ENCODE measurements around the gene FBH1. TPM values are rescaled to one million over a fixed set of nuclear protein-coding genes. Genes with fewer than 3 reads are reported as not detected.
"Not testable (repeated sequence)": the region's sequence is repeated elsewhere in the genome, so short reads cannot be mapped to it uniquely, and the experiment has no call there.

Gene FBH1
- total RNA-seq, 1 donor from 2014 or later, result 145 TPM

DNA sequence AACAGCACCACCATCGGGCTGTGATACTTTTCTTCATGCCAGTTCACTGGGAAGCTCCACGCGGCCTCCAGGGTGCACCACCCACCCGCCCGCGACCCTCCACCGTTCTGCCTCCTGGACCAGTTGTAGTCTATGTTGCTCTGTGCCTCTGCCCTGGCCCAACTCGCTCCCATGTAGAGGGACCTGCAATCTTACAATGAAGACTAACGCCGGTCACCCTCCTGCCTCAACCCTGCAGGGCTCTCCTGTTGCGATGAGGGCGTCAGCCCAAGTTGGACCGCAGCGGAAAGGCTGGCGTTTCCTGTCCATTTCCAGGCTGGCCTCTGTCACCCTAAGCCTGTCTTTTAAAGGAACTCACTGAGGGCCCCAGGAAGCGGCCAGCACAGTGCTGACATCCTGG lies 52.4 kb downstream of the FBH1 start:
- DNase-seq, result peak; percentile 79

DNA sequence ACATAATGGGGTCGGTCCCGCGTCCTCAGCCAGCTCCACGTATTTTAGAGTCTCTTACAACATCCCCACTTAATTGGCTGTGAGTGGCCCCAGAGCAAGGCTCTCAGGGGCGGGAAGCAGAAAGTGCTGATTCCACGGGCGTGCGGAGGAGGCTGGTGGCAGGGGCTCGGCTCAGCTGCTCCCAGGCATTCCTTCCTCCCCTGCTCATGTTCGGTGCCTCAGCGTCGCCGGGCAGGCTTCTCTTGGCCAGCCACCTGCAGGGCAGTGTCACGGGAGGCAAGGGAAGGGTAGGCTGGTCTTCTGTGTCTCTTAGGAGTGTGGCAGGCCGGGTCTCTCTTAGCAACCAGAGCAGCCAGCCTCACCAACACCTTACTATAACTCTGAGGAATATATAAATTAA lies 53.5 kb downstream of the FBH1 start:
- peak; percentile 58 for DNase-seq

DNA sequence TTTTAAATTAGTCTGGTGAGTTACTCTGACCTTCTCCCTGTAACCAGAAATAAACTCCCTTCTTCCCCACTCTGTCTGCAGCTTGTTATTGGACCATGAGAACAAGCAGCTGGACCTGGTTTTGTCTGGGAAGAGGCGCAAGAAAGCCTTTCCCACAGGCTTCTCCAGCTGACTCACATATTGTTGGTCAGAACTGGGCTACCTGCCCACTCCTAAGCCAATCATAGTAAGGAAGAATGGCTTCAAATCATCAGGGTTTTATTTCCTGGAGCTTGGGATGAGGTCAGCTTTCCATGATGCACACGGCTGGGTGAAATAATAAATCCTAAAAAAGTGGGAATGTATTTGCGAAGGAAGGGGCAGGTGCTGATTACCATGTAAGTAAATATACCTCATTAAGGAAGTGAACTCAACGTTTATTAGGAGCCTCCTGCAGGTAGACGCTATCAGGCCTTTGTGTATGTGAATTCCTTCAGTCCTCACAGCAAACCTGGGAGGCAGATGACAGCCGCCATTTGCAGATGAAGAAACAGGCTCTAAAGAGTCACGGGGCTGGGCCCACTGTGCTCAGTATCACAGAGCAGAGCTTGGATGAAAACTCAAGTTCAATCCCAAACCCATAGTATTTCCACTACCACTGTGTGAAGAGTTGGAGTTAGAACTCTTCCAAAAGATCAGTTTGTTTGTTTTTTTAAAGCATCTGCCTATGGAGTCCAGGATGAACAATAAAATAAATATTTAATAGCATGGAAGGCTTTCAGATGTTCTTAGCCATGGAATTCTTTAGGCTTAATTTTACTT lies 54.5 kb downstream of the FBH1 start:
- DNase-seq, result peak; percentile 99

DNA sequence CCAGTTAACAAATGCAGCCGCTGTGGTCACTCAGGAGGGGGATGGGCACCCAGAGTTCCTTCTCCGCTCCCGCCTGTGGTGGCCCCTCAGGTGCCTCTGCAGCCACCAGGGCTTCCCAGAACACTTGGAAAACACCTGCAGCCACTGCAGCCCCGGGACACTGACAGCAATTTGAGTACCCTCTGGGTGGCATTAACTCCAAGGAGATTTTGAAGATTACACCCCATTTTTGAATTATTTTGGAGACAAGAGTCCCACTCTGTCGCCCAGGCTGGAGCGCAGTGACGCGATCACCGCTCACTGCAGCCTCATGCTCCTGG lies 55.1 kb downstream of the FBH1 start:
- peak; percentile 47 for DNase-seq

DNA sequence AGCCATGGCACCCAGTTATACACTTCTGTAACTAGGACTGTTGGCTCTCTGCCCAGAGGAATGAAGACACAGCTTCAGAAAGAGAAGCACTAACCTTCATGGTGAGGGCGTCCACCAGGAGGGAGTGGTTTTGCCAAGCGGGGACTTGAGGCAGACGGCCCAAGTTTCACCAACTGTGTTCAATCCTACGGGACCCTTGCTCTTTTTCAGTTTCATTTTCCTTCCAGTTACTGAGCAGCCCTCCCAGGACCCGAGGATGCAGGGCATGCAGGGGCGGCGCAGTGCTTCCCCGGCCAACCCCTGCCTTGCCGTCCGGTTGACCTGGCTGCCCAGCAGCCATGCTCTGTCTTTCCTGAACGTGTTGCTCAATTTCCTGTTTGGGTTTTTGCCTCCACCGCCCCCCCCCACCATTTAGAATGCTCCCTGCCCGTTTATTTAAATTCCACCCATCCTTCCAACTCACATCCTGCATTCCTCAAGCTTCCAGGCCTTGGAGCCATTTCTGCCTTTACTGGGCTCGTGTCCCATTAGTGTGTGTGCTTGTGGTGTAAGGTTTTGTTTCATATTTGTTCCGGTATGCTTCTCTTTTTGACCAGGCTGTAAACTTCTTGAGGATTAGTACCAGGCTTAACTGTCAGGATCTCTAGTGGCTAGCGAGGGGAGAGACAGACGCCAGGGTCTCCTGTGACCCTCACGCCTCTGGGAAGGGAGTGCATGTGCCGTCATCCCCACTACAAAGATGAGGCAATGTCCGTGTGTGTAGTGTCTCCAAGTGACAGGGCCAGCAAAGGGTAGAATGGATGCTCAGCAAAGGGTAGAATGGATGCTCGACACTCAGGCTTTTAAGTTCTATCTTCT lies 55.7 kb downstream of the FBH1 start:
- DNase-seq, result peak; percentile 95

- not testable (repeated sequence) for DNase-seq
Observed at GRCh38 chr10:5946419-5946775, 56.4 kb downstream of the FBH1 start.

DNA sequence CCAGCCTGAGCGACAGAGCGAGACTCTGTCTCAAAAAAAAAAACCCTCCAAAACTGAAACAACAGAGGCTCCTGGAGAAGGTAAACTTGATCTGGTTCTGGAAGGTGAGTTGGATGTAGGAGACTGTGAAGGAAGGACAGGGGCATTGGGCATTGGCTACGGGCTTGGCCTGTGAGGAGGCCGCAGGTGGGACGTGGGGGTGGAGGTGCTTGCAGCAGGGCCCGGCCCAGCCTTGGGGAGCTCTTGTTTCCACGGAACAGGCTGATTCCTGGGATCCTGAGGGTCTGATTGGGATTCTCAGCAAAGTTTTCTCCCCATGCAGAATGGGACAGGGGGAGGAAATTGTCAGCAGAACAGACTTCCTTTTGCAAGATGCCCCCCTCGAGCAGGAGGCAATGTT lies 56.7 kb downstream of the FBH1 start:
- no peak for DNase-seq

- DNase-seq, result no peak
Observed at GRCh38 chr10:5947471-5948207, 57.6 kb downstream of the FBH1 start.

DNA sequence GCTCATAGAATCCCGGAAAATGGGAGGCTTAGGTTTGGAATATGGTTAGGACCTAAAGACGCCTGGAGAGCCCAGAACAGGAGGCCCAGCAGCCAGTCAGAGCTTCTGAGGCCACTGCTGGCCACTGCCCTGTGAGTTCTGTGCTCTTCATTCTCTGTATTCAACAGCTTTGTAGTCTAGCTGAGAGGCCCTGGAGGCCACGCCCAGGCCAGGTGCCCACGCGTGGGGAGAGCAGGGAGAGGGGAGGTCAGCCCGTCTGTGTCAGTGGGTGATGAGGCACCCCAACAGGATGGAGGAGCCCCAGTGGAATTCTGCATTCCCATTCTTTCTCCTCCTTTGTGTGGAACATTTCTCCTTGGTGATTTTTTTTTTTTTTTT lies 58.2 kb downstream of the FBH1 start:
- no peak for DNase-seq

- peak; percentile 80 for DNase-seq
Observed at GRCh38 chr10:5949009-5949759, 59.1 kb downstream of the FBH1 start.

DNA sequence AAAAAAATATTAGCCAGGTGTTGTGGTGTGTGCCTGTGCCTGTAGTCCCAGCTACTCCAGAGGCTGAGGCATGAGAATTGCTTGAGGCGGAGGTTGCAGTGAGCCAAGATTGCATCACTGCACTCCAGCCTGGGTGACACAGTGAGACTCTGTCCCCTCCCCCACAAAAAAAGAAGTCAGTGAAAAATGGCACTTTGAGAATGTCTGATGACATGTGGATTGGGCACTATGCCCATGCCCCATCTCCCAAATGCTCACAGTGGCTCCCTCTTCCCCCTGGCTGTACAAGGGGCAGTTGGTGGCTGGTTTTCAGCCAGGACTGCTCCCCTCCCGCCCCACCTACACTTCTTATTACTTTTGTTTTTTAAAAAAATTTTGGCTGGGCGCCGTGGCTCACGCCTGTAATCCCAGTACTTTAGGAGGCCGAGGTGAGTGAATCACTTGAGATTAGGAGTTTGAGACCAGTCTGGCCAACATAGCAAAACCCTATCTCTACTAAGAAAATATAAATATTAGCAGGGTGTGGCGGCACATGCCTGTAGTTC lies 61.2 kb downstream of the FBH1 start:
- no peak for DNase-seq

DNA sequence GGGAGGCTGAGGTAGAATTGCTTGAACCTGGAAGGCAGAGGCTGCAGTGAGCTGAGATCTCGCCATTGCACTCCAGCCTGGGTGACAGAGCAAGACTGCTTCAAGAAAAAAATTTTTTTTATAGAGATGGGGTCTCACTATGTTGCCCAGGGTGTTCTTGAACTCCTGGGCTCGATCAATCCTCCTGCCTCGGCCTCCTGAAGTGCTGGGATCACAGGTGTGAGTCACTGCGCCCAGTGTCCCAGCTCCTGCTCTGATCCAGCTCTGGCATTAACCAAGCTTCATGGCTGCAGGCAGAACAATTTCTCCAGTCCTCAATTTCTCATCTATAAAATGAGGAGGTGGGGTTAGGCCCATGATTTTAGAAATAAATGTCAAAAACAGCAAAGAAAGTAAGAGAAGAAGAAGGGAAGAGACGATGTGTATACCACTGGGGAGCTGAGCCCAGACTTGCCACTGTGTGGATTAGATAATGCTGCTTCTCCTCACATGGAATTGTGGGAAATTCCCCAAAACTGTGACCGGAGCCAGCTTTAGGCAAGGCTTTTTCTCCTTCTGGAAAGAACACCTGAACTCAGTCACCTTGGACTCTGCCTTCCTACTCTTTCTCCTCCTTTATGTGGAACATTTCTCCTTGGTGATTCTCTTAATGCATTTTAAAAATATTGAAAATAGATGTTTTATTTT lies 61.8 kb downstream of the FBH1 start:
- DNase-seq, result no peak

DNA sequence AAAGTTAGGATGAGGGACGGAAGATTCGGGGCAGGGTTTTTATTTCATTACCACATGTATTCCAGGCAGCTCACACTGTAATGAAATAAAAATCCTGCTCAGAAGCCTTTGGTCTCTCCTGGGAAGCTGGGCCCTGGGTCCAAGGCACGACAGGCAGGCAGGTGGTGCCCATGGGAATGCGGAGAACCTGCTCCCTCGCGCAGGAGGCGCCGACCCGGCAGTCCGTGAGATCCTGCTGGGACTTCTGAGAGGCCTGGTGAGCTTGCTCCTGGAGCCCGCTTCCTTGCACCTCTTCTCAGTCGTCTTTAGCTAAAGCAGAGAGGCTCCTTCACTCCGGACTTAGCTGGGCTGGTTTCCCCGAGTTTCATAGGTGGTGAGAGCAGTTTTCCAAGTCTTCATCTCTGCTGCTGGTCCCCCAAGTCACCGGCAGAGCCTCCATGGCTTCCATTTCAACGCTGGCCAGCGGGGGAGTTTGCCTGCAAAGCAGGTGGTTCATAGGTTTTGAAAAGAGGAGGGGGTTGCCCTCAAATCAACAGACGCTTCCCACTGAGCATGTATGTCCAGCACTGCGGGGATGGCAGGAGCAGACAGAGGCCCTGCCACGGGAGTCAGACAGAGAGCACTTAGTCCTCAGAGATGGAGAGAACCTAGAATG lies 62.8 kb downstream of the FBH1 start:
- DNase-seq, result no peak

DNA sequence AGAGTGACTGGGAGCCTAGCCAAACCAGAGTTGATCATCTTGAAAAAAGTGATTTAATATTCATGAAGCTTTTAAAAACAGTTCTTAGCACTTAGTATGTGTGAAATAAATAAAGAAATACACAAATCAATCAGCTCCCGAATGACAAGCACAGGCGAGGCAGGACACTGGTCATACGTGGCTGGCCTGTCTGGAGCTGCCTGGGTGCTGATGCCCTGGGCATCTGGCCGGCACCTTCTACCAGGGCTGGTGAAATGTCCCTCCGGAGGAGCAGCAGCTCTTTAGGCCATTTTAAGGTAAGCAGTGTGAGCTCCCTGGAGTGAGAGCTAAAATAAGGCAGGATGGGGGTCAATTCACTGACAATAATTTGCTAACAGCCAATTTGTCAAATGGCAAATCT lies 63.6 kb downstream of the FBH1 start:
- no peak for DNase-seq

DNA sequence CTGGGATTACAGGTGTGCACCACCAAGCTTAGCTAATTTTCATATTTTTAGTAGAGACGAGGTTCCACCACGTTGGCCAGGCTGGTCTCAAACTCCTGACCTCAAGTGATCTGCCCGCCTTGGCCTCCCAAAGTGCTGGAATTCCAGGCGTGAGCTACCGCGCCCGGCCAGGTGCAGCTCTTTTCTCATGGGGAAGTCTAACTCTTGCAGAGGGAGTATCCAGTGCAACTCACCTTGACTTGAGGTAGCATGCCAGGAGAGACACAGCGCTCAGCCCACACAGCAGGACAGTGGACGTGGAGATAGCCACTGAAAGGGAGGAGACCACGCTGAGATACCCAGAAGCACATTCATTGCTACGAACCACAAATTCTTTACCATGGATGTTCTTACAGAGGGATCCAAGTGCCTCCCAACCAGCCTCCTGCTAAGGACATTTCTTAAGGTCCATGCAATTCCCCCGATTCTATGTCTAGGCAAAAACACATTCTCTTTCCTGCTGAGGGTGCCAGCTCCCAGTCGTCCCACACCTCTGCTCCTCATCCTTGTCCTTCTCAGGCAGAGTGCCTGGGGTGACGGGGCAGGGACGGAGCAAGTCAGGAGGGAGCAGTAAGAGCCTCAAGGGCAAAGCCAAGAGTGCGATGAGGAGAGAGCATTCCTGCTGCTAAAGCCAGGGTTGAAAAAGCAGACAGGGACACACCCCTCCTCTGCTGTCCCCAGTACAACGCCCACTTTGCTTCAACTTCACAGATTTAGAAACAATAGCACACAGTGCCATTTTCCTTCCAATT lies 66.3 kb downstream of the FBH1 start:
- DNase-seq, result no peak

DNA sequence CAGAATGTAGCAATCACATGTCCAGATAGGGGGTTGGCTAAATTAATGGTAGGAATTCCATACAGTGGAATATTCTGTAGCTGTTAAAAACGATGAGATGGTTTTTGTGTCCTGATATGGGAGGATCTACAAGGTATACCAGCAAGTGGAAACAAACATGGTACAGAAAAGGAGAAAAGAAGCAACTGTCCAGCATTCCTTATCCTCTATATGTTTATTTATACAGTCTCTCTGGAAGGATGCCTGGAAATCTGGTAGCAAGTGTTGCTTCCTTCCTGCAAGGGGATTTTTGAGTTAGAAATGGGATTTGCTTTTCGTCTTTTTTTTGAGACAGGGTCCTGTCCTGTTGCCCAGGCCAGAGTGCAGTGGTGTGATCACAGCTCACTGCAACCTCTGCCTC lies 68.0 kb downstream of the FBH1 start:
- DNase-seq, result peak; percentile 63

DNA sequence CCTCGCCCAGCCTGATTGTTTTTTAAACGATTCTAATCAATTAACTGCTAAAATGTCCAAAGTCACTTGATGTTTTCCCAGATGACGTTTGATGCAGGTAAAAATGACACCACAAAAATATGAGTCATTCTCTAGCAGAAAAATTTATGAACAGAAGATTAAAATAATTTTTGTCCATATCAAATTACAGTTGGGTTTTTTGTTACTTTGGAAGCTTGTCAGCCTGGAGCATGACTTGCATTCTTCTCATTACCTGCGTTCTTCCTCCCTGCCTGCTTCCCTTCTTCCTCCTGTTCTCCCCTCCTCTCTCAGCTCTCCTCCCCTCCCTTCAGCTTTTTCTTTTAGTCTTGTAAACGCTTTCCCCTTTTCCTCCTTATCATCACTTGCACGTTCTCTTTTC lies 68.6 kb downstream of the FBH1 start:
- no peak for DNase-seq

DNA sequence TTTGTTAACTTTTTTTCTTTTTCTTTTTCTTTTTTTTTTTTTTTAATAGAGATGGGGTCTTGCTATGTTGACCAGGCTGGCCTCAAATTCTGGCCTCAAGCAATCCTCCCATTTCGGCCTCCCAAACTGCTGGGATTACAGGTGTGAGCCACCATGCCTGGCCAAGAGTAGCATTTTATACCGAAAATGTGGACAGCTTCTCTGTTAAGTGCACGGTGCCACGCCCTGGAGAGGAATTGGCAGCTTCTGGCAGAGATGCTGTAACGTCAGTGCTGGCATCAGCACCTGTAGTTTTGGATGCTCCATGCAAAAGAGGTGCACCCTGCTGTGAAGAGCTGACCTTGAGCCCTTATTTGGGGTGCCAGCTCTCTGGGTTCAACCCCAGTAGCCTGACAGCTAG lies 69.1 kb downstream of the FBH1 start:
- no peak for DNase-seq

- no peak for DNase-seq
Observed at GRCh38 chr10:5959581-5960069, 69.6 kb downstream of the FBH1 start.

Measured in dermis blood vessel endothelial cell (primary cell).